HUES48 (cell line): ENCODE measurements around the gene SFR1.
A peak's percentile ranks its signal among the peaks of the same experiment; 100 is the strongest.

Experiments
- H3K27ac ChIP-seq: one replicate; pipeline ENCODE4 v1.7.0; 2013; ENCODE audit warnings: low read depth, low read length, inconsistent platforms
- H3K27me3 ChIP-seq: 2 replicates; pipeline ENCODE4 v1.6.1; 2013; ENCODE audit warnings: mild to moderate bottlenecking, low read length; ENCODE audit not compliant: control insufficient read depth, insufficient read depth
- H3K36me3 ChIP-seq: 2 replicates; pipeline ENCODE4 v1.6.1; 2013; ENCODE audit warnings: low read length; ENCODE audit not compliant: control insufficient read depth, insufficient read depth
- H3K4me1 ChIP-seq: 2 replicates; pipeline ENCODE4 v1.6.1; 2013; ENCODE audit warnings: mild to moderate bottlenecking, low read length; ENCODE audit not compliant: control insufficient read depth, insufficient read depth
- H3K4me3 ChIP-seq: 2 replicates; pipeline ENCODE4 v1.5.1; 2013; ENCODE audit warnings: mild to moderate bottlenecking, low read depth, low read length
- H3K9ac ChIP-seq: 2 replicates; pipeline ENCODE4 v1.6.1; 2013; ENCODE audit warnings: mild to moderate bottlenecking, low read depth, low read length, moderate library complexity
- H3K9me3 ChIP-seq: 2 replicates; pipeline ENCODE4 v1.6.1; 2013; ENCODE audit warnings: low read length; ENCODE audit not compliant: control insufficient read depth, insufficient read depth

SFR1 gene

GRCh38 chr10:104104418-104104817, 17.6 kb upstream of the SFR1 start:
- Histone ChIP-seq H3K4me3 (no peak overlapping the region), H3K36me3 (no peaks in the 10 kb centered on the region), H3K27me3 (no peaks in the 10 kb centered on the region), H3K9ac (no peak overlapping the region), H3K27ac (no peak overlapping the region), H3K4me1 (no peaks in the 10 kb centered on the region; the same call in 1 of the 2 replicates), H3K9me3 (no peaks in the 10 kb centered on the region)

GRCh38 chr10:104104926-104105325, 17.0 kb upstream of the SFR1 start:
- H3K27ac ChIP-seq, result no peak overlapping the region
- H3K4me3 ChIP-seq, result no peak overlapping the region
- H3K27me3 ChIP-seq, result no peaks in the 10 kb centered on the region
- no peaks in the 10 kb centered on the region; the same call in 1 of the 2 replicates for H3K4me1 ChIP-seq
- no peaks in the 10 kb centered on the region for H3K36me3 ChIP-seq
- no peaks in the 10 kb centered on the region for H3K9me3 ChIP-seq
- H3K9ac ChIP-seq, result no peak overlapping the region

GRCh38 chr10:104109908-104110662, 11.9 kb upstream of the SFR1 start:
- no peak overlapping the region for H3K4me3 ChIP-seq
- H3K9ac ChIP-seq, result no peak overlapping the region
- H3K27me3 ChIP-seq, result no peaks in the 10 kb centered on the region
- no peaks in the 10 kb centered on the region for H3K36me3 ChIP-seq
- H3K4me1 ChIP-seq, result no peaks in the 10 kb centered on the region
- H3K27ac ChIP-seq, result no peak overlapping the region
- H3K9me3 ChIP-seq, result no peaks in the 10 kb centered on the region

GRCh38 chr10:104113376-104113956, 8.5 kb upstream of the SFR1 start:
- no peaks in the 10 kb centered on the region for H3K36me3 ChIP-seq
- no peaks in the 10 kb centered on the region for H3K4me1 ChIP-seq
- H3K27ac ChIP-seq, result no peak overlapping the region
- no peaks in the 10 kb centered on the region; the same call in 1 of the 2 replicates for H3K27me3 ChIP-seq
- H3K4me3 ChIP-seq, result no peak overlapping the region
- no peaks in the 10 kb centered on the region for H3K9me3 ChIP-seq
- H3K9ac ChIP-seq, result no peak overlapping the region

GRCh38 chr10:104117839-104118323, 4.1 kb upstream of the SFR1 start:
- H3K9ac ChIP-seq, result no peak overlapping the region

GRCh38 chr10:104119996-104120395, 2.0 kb upstream of the SFR1 start:
- Histone ChIP-seq H3K36me3 (no peaks in the 10 kb centered on the region), H3K4me1 (peaks cover 11% of the 10 kb centered on the region), H3K9me3 (no peaks in the 10 kb centered on the region), H3K4me3 (no peak overlapping the region), H3K27me3 (no peaks in the 10 kb centered on the region; the same call in 1 of the 2 replicates), H3K27ac (no peak overlapping the region), H3K9ac (no peak overlapping the region)

More at GRCh38 chr10:104117839-104118323, 4.1 kb upstream of the SFR1 start:
- Histone ChIP-seq H3K4me3 (no peak overlapping the region), H3K27me3 (no peaks in the 10 kb centered on the region; the same call in 1 of the 2 replicates), H3K36me3 (no peaks in the 10 kb centered on the region), H3K27ac (no peak overlapping the region), H3K4me1 (peaks cover 11% of the 10 kb centered on the region), H3K9me3 (no peaks in the 10 kb centered on the region)

- H3K9me3 ChIP-seq, result no peaks in the 10 kb centered on the region
- H3K9ac ChIP-seq, result peak overlapping the region; percentile 86
- H3K4me3 ChIP-seq, result peak overlapping the region; percentile 74
- H3K27me3 ChIP-seq, result no peaks in the 10 kb centered on the region
- H3K27ac ChIP-seq, result peak overlapping the region; percentile 100
- H3K36me3 ChIP-seq, result no peaks in the 10 kb centered on the region
- peaks cover 11% of the 10 kb centered on the region for H3K4me1 ChIP-seq
Observed at GRCh38 chr10:104120512-104120902, 1.5 kb upstream of the SFR1 start.

GRCh38 chr10:104120903-104121484, 977 bp upstream of the SFR1 start:
- Histone ChIP-seq H3K9me3 (no peaks in the 10 kb centered on the region), H3K27ac (peak overlapping the region; percentile 100), H3K36me3 (no peaks in the 10 kb centered on the region), H3K4me3 (peak overlapping the region; percentile 74), H3K4me1 (peaks cover 11% of the 10 kb centered on the region), H3K9ac (peak overlapping the region; percentile 86), H3K27me3 (no peaks in the 10 kb centered on the region)

- Histone ChIP-seq H3K27ac (peak overlapping the region; percentile 97), H3K9ac (peak overlapping the region; percentile 91), H3K4me1 (peaks cover 11% of the 10 kb centered on the region), H3K36me3 (no peaks in the 10 kb centered on the region), H3K9me3 (no peaks in the 10 kb centered on the region), H3K4me3 (peak overlapping the region; percentile 79), H3K27me3 (no peaks in the 10 kb centered on the region)
Observed at GRCh38 chr10:104122225-104123107, 495 bp downstream of the SFR1 start.

- no peak overlapping the region for H3K4me3 ChIP-seq
- H3K9me3 ChIP-seq, result no peaks in the 10 kb centered on the region
- no peaks in the 10 kb centered on the region for H3K27me3 ChIP-seq
- no peak overlapping the region for H3K27ac ChIP-seq
- no peak overlapping the region for H3K9ac ChIP-seq
- H3K4me1 ChIP-seq, result peaks cover 11% of the 10 kb centered on the region
- no peaks in the 10 kb centered on the region for H3K36me3 ChIP-seq
Observed at GRCh38 chr10:104123397-104123796, 1.4 kb downstream of the SFR1 start.
